ENCODE data around the gene MLC1. TPM values are rescaled to one million over a fixed set of nuclear protein-coding genes. Genes with fewer than 3 reads are reported as not detected.

Gene MLC1
- total RNA-seq, 1 experiment from 2014 or later, result not detected

- DNase-seq (ENCODE audit: low read depth), result no peak
- in situ Hi-C loops (cut with HindIII; ENCODE audit: low pct_unique_long_range_greater_than_20kb, low sequenced_read_pairs), result no loop called here
Observed at GRCh38 chr22:50048061-50048765, 37.0 kb downstream of the MLC1 start.

- in situ Hi-C loops (cut with HindIII; ENCODE audit: low pct_unique_long_range_greater_than_20kb, low sequenced_read_pairs), result no loop called here
- DNase-seq (ENCODE audit: low read depth), result no peak
Observed at GRCh38 chr22:50047346-50047745, 37.9 kb downstream of the MLC1 start.

GRCh38 chr22:50046481-50047245 lies 38.6 kb downstream of the MLC1 start:
- no peak for DNase-seq (ENCODE audit: low read depth)
- in situ Hi-C loops (cut with HindIII; ENCODE audit: low pct_unique_long_range_greater_than_20kb, low sequenced_read_pairs), result no loop called here

GRCh38 chr22:50046019-50046415 lies 39.2 kb downstream of the MLC1 start:
- in situ Hi-C loops (cut with HindIII; ENCODE audit: low pct_unique_long_range_greater_than_20kb, low sequenced_read_pairs), result no loop called here
- DNase-seq (ENCODE audit: low read depth), result no peak

DNA sequence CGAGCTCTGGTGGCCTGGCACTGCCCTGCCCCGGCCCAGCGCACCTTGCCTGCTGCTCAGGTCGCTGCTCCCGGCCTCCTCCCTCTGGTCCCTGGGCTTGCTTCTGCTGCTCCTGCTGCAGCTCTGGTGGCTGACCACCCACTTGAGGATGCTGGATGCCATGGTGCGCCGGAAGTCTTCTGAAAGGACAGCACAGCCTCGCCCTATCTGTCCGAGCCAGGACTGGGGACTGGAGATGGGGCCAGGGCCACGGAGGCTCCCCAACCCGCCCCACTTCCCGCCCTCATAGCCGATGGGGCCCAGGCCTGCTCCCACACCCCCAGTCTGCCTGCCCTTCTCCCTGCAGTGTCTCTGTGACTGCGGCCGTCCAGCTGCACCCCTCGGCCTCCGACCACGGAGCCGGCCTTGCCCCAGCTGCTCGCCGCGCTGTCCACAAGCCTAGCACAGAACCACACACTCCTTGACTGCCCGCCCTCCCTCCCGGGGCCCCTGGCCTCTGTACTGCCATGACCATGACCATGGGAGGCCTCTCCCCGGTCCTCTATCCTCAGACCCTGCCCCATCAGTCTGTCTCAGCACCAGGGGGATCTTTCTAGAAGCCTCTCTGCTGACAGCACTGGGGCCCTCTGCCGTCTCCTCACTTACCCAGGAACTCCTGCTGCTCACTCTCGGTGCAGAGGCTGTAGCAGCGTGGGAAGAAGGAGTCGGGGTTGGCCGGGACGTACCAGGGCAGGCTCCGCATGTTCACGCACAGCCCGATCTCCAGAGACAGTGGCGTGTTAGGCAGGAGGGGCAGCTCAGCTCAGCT lies 39.8 kb downstream of the MLC1 start:
- no peak for DNase-seq (ENCODE audit: low read depth)
- in situ Hi-C loops (cut with HindIII; ENCODE audit: low pct_unique_long_range_greater_than_20kb, low sequenced_read_pairs), result no loop called here

GRCh38 chr22:50044485-50045118 lies 40.6 kb downstream of the MLC1 start:
- no peak for DNase-seq (ENCODE audit: low read depth)
- in situ Hi-C loops (cut with HindIII; ENCODE audit: low pct_unique_long_range_greater_than_20kb, low sequenced_read_pairs), result no loop called here

GRCh38 chr22:50041361-50042065 lies 43.7 kb downstream of the MLC1 start:
- DNase-seq (ENCODE audit: low read depth), result no peak
- in situ Hi-C loops (cut with HindIII; ENCODE audit: low pct_unique_long_range_greater_than_20kb, low sequenced_read_pairs), result no loop called here

DNA sequence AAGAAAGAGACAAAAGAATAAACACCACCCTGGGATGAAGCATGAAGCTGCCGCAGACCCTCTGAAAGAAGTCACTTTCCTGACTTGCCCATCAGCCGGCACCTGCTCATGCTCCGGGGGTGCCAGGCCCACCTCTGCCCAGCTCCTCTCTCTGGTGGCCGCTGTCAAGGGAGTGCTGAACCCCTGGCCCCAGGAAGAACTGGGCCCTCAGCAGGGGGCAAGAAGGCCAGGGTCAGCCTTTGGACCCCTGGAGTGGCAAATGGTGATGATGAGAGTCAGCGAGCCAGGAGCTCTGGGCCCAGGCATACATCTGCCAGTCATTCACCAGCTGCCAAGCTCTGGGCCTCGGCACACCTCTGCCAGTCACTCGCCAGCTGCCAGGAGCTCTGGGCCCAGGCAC lies 44.5 kb downstream of the MLC1 start:
- in situ Hi-C loops (cut with HindIII; ENCODE audit: low pct_unique_long_range_greater_than_20kb, low sequenced_read_pairs), result no loop called here
- no peak for DNase-seq (ENCODE audit: low read depth)

DNA sequence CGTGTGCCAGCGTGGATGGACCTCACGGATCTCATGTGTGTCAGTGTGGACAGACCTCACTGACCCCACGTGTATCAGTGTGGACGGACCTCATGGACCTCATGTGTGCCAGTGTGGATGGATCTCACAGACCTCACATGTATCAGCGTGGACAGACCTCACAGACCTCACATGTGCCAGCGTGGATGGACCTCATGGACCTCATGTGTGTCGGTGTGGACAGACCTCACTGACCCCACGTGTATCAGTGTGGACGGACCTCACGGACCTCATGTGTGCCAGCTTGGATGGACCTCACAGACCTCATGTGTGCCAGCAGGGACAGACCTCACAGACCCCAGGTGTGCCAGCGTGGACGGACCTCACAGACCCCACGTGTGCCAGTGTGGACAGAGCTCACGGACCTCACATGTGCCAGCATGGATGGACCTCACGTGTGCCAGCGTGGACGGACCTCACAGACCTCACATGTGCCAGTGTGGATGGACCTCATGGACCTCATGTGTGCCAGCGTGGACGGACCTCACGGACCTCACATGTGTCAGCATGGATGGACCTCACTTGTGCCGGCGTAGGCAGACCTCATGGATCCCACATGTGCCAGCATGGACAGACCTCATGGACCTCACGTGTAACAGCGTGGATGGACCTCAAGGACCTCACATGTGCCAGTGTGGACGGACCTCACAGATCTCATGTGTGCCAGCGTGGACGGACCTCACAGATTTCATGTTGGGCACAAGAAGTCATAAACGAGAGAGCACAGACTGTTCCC lies 45.4 kb downstream of the MLC1 start:
- in situ Hi-C loops (cut with HindIII; ENCODE audit: low pct_unique_long_range_greater_than_20kb, low sequenced_read_pairs), result no loop called here

GRCh38 chr22:50035976-50036724 lies 49.1 kb downstream of the MLC1 start:
- no peak for DNase-seq (ENCODE audit: low read depth)
- in situ Hi-C loops (cut with HindIII; ENCODE audit: low pct_unique_long_range_greater_than_20kb, low sequenced_read_pairs), result no loop called here

More for the DNA sequence above, 45.4 kb downstream of the MLC1 start:
- no peak for DNase-seq (ENCODE audit: low read depth)

GRCh38 chr22:50035131-50035881 lies 49.9 kb downstream of the MLC1 start:
- no peak for DNase-seq (ENCODE audit: low read depth)
- in situ Hi-C loops (cut with HindIII; ENCODE audit: low pct_unique_long_range_greater_than_20kb, low sequenced_read_pairs), result no loop called here

GRCh38 chr22:50034126-50035081 lies 50.8 kb downstream of the MLC1 start:
- no peak for DNase-seq (ENCODE audit: low read depth)
- in situ Hi-C loops (cut with HindIII; ENCODE audit: low pct_unique_long_range_greater_than_20kb, low sequenced_read_pairs), result no loop called here

- in situ Hi-C loops (cut with HindIII; ENCODE audit: low pct_unique_long_range_greater_than_20kb, low sequenced_read_pairs), result no loop called here
- no peak for DNase-seq (ENCODE audit: low read depth)
Observed at GRCh38 chr22:50032941-50033601, 52.2 kb downstream of the MLC1 start.

DNA sequence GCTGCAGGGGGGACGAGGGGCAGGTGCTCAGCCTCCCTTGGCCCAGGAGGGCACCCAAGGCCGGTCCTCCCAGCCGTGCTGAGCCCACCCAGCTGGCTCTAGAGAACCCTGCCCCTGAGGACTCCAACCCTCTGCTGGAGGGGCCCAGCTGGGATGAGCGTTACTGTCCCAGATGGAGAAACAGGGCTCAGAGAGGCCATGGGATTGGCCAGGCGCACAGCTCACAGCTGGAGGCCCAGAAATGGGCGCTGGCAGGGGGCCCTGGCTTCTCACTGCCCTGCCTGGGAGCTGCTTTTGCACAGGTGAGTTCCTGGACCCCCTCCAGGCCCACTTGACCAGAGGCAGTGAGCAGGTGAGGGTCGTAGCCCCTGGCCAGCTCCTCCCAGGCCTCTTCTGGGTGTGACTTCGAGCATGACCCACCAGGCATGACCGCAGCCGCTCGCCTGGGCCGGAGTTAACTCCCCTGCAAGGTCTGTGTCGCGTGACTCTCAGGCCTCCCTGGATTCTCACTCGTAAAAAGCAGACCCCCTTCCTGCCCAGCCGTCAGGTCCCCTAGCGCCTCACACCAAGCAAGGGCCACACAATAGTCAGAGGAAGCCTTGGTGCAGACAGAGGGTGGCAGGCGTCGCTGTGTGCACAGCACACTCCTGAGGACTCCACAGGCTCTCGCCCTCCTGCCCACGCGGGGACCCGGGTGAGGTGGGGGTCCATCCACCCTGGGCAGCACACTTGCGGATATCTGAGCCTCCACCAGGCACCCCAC lies 52.9 kb downstream of the MLC1 start:
- no peak for DNase-seq (ENCODE audit: low read depth)
- in situ Hi-C loops (cut with HindIII; ENCODE audit: low pct_unique_long_range_greater_than_20kb, low sequenced_read_pairs), result no loop called here
